OCI-LY1 (cell line): ENCODE data around the gene HOXA5.

Source experiments
- H2AFZ ChIP-seq: fragments of 200-600 bp; sonication (generic), shearing (Covaris generic); 2 replicates; pipeline ENCODE4 v1.6.0; 2014; ENCODE audit warnings: antibody characterized with exemption, mild to moderate bottlenecking, low read length
- H3F3A ChIP-seq: fragments of 200-600 bp; sonication (generic), shearing (Covaris generic); 2 replicates; pipeline ENCODE4 v1.6.0; 2014; ENCODE audit warnings: mild to moderate bottlenecking, antibody characterized with exemption, low read length, moderate library complexity; ENCODE audit not compliant: insufficient read depth
- H3K27ac ChIP-seq: fragments of 200-600 bp; sonication (generic); 2 replicates; pipeline ENCODE4 v1.5.1; 2014; ENCODE audit warnings: low read length, mixed run types, mild to moderate bottlenecking, low read depth; ENCODE audit not compliant: poor library complexity, severe bottlenecking
- H3K27me3 ChIP-seq: fragments of 200-600 bp; sonication (generic); 2 replicates; pipeline ENCODE4 v1.6.0; 2014; ENCODE audit warnings: antibody characterized with exemption, mild to moderate bottlenecking, low read length, moderate library complexity; ENCODE audit not compliant: insufficient read depth
- H3K36me3 ChIP-seq: fragments of 200-600 bp; sonication (generic); 2 replicates; pipeline ENCODE4 v1.6.1; 2014; ENCODE audit warnings: mild to moderate bottlenecking, antibody characterized with exemption, low read length, moderate library complexity, mixed read lengths; ENCODE audit not compliant: insufficient read depth
- H3K4me1 ChIP-seq: fragments of 200-600 bp; sonication (generic); 2 replicates; pipeline ENCODE4 v1.5.1; 2014; ENCODE audit warnings: mild to moderate bottlenecking, low read length, moderate library complexity; ENCODE audit not compliant: insufficient read depth, severe bottlenecking
- H3K4me2 ChIP-seq: fragments of 200-600 bp; sonication (generic), shearing (Covaris generic); 2 replicates; pipeline ENCODE4 v1.6.1; 2014; ENCODE audit warnings: low read length
- H3K4me3 ChIP-seq: fragments of 200-600 bp; sonication (generic); 2 replicates; pipeline ENCODE4 v1.5.1; 2014; ENCODE audit warnings: low read length, low read depth, mild to moderate bottlenecking, mixed read lengths; ENCODE audit not compliant: poor library complexity, severe bottlenecking
- H3K79me2 ChIP-seq: fragments of 200-600 bp; shearing (Covaris generic); 2 replicates; pipeline ENCODE4 v1.6.1; 2016; ENCODE audit warnings: mixed run types, low read length, mixed read lengths; ENCODE audit not compliant: insufficient read depth
- H3K9ac ChIP-seq: fragments of 200-600 bp; sonication (generic), shearing (Covaris generic); 2 replicates; pipeline ENCODE4 v1.6.1; 2014; ENCODE audit warnings: mild to moderate bottlenecking, low read length, mixed read lengths
- H3K9me2 ChIP-seq: fragments of 200-600 bp; sonication (generic), shearing (Covaris generic); 2 replicates; pipeline ENCODE4 v1.6.1; 2014; ENCODE audit warnings: low read depth, mild to moderate bottlenecking, low read length, mixed read lengths
- H3K9me3 ChIP-seq: fragments of 200-600 bp; shearing (Covaris generic); 2 replicates; pipeline ENCODE4 v1.6.1; 2014; ENCODE audit warnings: low read length, mixed read lengths
- H4K20me1 ChIP-seq: fragments of 200-600 bp; sonication (generic), shearing (Covaris generic); 2 replicates; pipeline ENCODE4 v1.6.0; 2016; ENCODE audit warnings: mild to moderate bottlenecking, low read length; ENCODE audit not compliant: insufficient read depth
- EZH2 ChIP-seq: fragments of 200-600 bp; sonication (generic), shearing (Covaris generic); IDR thresholded peaks from 2 replicates; pipeline ENCODE4 v1.8.0; 2017; ENCODE audit warnings: borderline replicate concordance, mixed run types, mild to moderate bottlenecking, antibody characterized with exemption, low read length, moderate library complexity, mixed read lengths
- TF ChIP-seq, protein P1 (sequence below): fragments of 200-600 bp; sonication (generic), shearing (Covaris generic); IDR thresholded peaks from 2 replicates; pipeline ENCODE4 v1.5.1; 2017; ENCODE audit warnings: mild to moderate bottlenecking, antibody characterized with exemption, low read length, moderate library complexity, mixed read lengths

Gene HOXA5

DNA sequence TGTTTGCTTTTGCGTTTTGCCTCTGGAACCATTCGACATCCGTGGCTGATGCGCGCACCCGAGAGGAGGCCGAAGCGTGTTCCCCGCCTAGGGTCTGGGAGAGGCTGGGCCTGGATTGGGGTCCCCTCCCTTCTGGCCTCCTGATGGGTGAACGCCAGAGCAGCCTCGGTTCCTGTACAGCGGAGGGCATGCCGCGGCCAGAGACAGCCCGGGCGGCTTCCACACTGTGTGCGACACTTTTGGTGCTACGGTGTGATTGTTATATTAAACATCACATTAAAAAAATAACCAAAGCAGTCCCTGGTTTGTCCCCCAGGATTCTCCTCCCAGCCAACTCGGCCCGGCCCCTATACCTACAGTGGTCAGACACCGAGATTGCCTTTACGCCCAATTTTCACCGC lies 16.7 kb upstream of the HOXA5 start:
- no peaks in the 10 kb centered on the region for H3K36me3 ChIP-seq
- peak overlapping the region; percentile 88 for H3K4me2 ChIP-seq
- H3F3A ChIP-seq = 0 out of 2 replicates have a peak, but pooled peaks cover 8% of the 10 kb centered on the region
- no peaks in the 10 kb centered on the region for H3K79me2 ChIP-seq
- peak overlapping the region; percentile 68 for H2AFZ ChIP-seq
- no peaks in the 10 kb centered on the region; the same call in 1 of the 2 replicates for H3K27me3 ChIP-seq
- TF ChIP-seq EZH2 = no peak
- H3K27ac ChIP-seq = no peak overlapping the region
- no peaks in the 10 kb centered on the region for H4K20me1 ChIP-seq
- no peaks in the 10 kb centered on the region for H3K9me2 ChIP-seq
- H3K4me3 ChIP-seq = peak overlapping the region; percentile 70
- H3K4me1 ChIP-seq = peaks cover 13% of the 10 kb centered on the region
- peak overlapping the region; percentile 75 for H3K9ac ChIP-seq
- H3K9me3 ChIP-seq = no peaks in the 10 kb centered on the region

- Histone ChIP-seq H3K27ac (no peak overlapping the region), H3K27me3 (no peaks in the 10 kb centered on the region; the same call in 1 of the 2 replicates), H3K9me2 (no peaks in the 10 kb centered on the region), H3K79me2 (no peaks in the 10 kb centered on the region), H3K4me1 (peaks cover 13% of the 10 kb centered on the region), H3K36me3 (no peaks in the 10 kb centered on the region), H3K9me3 (no peaks in the 10 kb centered on the region), H3F3A (0 out of 2 replicates have a peak, but pooled peaks cover 8% of the 10 kb centered on the region), H3K4me2 (peak overlapping the region; percentile 88), H3K4me3 (peak overlapping the region; percentile 70), H2AFZ (peak overlapping the region; percentile 68), H3K9ac (peak overlapping the region; percentile 75; the same call in 1 of the 2 replicates), H4K20me1 (no peaks in the 10 kb centered on the region)
- TF ChIP-seq, protein P1, sequence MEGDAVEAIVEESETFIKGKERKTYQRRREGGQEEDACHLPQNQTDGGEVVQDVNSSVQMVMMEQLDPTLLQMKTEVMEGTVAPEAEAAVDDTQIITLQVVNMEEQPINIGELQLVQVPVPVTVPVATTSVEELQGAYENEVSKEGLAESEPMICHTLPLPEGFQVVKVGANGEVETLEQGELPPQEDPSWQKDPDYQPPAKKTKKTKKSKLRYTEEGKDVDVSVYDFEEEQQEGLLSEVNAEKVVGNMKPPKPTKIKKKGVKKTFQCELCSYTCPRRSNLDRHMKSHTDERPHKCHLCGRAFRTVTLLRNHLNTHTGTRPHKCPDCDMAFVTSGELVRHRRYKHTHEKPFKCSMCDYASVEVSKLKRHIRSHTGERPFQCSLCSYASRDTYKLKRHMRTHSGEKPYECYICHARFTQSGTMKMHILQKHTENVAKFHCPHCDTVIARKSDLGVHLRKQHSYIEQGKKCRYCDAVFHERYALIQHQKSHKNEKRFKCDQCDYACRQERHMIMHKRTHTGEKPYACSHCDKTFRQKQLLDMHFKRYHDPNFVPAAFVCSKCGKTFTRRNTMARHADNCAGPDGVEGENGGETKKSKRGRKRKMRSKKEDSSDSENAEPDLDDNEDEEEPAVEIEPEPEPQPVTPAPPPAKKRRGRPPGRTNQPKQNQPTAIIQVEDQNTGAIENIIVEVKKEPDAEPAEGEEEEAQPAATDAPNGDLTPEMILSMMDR = no peak
- TF ChIP-seq EZH2 = no peak
These were observed 16.0 kb upstream of the HOXA5 start for GRCh38 chr7:27159266-27160144.

- Histone ChIP-seq H3K9ac (no peak overlapping the region), H3K9me3 (no peaks in the 10 kb centered on the region), H3K9me2 (no peaks in the 10 kb centered on the region), H4K20me1 (no peaks in the 10 kb centered on the region), H3K4me2 (no peak overlapping the region), H3K27ac (no peak overlapping the region), H3K36me3 (no peaks in the 10 kb centered on the region), H3K4me1 (peaks cover 13% of the 10 kb centered on the region), H3K79me2 (no peaks in the 10 kb centered on the region), H3F3A (0 out of 2 replicates have a peak, but pooled peaks cover 8% of the 10 kb centered on the region), H3K4me3 (no peak overlapping the region), H3K27me3 (no peaks in the 10 kb centered on the region; the same call in 1 of the 2 replicates), H2AFZ (no peak overlapping the region)
- TF ChIP-seq, protein P1 = no peak
- no peak for TF ChIP-seq EZH2
These were observed 15.2 kb upstream of the HOXA5 start for GRCh38 chr7:27158436-27159265.
